WTC11 (cell line): Measurements from ENCODE around the gene FRMD4A. TPM values are rescaled to one million over a fixed set of nuclear protein-coding genes. Genes with fewer than 3 reads are reported as not detected.

Source experiments
- ATAC-seq: fragments of 200-7000 bp; cut with Tn5 transposase; 2 replicates; pipeline ENCODE4 v1.10.0; 2021; ENCODE audit warnings: mild to moderate bottlenecking, moderate library complexity
- CTCF ChIA-PET: fragments of 300-600 bp; sonication (Branson Sonifier 250); formaldehyde crosslinking; loops from one replicate; lab custom pipeline; 2021; ENCODE audit warnings: antibody characterized with exemption; lab: Charles Lee
- POLR2A ChIA-PET: fragments of 350-600 bp; sonication (Branson Sonifier 250); formaldehyde crosslinking; loops from one replicate; lab custom pipeline; 2021; ENCODE audit warnings: antibody characterized with exemption; lab: Charles Lee
- DNase-seq: peaks from one replicate; pipeline ENCODE4 v3.0.0; 2021; ENCODE audit warnings: low spot score
- H3K27ac Mint-ChIP-seq: 2 replicates; pipeline ENCODE4 v1.8.0; 2021; ENCODE audit warnings: mixed read lengths
- H3K27me3 Mint-ChIP-seq: 2 replicates; pipeline ENCODE4 v1.8.0; 2021; ENCODE audit warnings: low read depth, mild to moderate bottlenecking, moderate library complexity, mixed read lengths
- H3K36me3 Mint-ChIP-seq: 2 replicates; pipeline ENCODE4 v1.8.0; 2021; ENCODE audit warnings: mixed read lengths
- H3K4me1 Mint-ChIP-seq: 2 replicates; pipeline ENCODE4 v1.8.0; 2022; ENCODE audit warnings: mixed read lengths
- H3K4me3 Mint-ChIP-seq: 2 replicates; pipeline ENCODE4 v1.8.0; 2021; ENCODE audit warnings: mild to moderate bottlenecking, moderate library complexity, mixed read lengths
- H3K9me3 Mint-ChIP-seq: 2 replicates; pipeline ENCODE4 v1.8.0; 2021; ENCODE audit warnings: mixed read lengths
- AFF4 ChIP-seq: sonication (generic); formaldehyde crosslinking; IDR thresholded peaks from 2 replicates; pipeline ENCODE4 v1.8.1; 2023; ENCODE audit warnings: mild to moderate bottlenecking, missing genetic modification reagents, borderline replicate concordance
- ATF1 ChIP-seq: sonication (generic); formaldehyde crosslinking; IDR thresholded peaks from 2 replicates; pipeline ENCODE4 v1.8.1; 2023; ENCODE audit warnings: mild to moderate bottlenecking, moderate library complexity, missing genetic modification reagents
- CTCF ChIP-seq: fragments of 200-600 bp; IDR thresholded peaks from 2 replicates; pipeline ENCODE4 v1.8.0; 2022; ENCODE audit warnings: antibody characterized with exemption
- ELF4 ChIP-seq: sonication (generic); formaldehyde crosslinking; IDR thresholded peaks from 2 replicates; pipeline ENCODE4 v1.8.1; 2022; ENCODE audit warnings: low read depth, mild to moderate bottlenecking, moderate library complexity, missing genetic modification reagents
- FOXJ3 ChIP-seq: sonication (generic); formaldehyde crosslinking; IDR thresholded peaks from 2 replicates; pipeline ENCODE4 v1.9.0; 2021; ENCODE audit warnings: missing genetic modification reagents, mild to moderate bottlenecking, borderline replicate concordance
- HMGA2 ChIP-seq: fragments of 250-450 bp; sonication (Bioruptor Pico); IDR thresholded peaks from 2 replicates; pipeline ENCODE4 v1.4.0; 2021; ENCODE audit warnings: mild to moderate bottlenecking, moderate library complexity
- MYBL2 ChIP-seq: sonication (generic); formaldehyde crosslinking; IDR thresholded peaks from 2 replicates; pipeline ENCODE4 v1.8.1; 2023; ENCODE audit warnings: mild to moderate bottlenecking, moderate library complexity, missing genetic modification reagents
- NFATC4 ChIP-seq: fragments of 250-450 bp; sonication (Bioruptor Pico); IDR thresholded peaks from 2 replicates; pipeline ENCODE4 v1.9.0; 2021; ENCODE audit warnings: mild to moderate bottlenecking
- NR3C1 ChIP-seq: sonication (generic); formaldehyde crosslinking; conservative IDR thresholded peaks from 2 replicates; pipeline ENCODE4 v1.8.1; 2023; ENCODE audit warnings: low read depth, mild to moderate bottlenecking, missing genetic modification reagents
- TEAD1 ChIP-seq: sonication (generic); formaldehyde crosslinking; IDR thresholded peaks from 2 replicates; pipeline ENCODE4 v1.8.0; 2022; ENCODE audit warnings: mild to moderate bottlenecking, missing genetic modification reagents
- ZMAT4 ChIP-seq: fragments of 250-450 bp; sonication (Bioruptor Pico); IDR thresholded peaks from 2 replicates; pipeline ENCODE4 v1.9.0; 2021; ENCODE audit warnings: mild to moderate bottlenecking
- ZNF138 ChIP-seq: sonication (generic); formaldehyde crosslinking; conservative IDR thresholded peaks from 2 replicates; pipeline ENCODE4 v1.8.1; 2022; ENCODE audit warnings: mild to moderate bottlenecking, moderate library complexity, missing genetic modification reagents
- ZNF219 ChIP-seq: sonication (generic); formaldehyde crosslinking; IDR thresholded peaks from 2 replicates; pipeline ENCODE4 v1.8.0; 2023; ENCODE audit warnings: missing genetic modification reagents, mild to moderate bottlenecking, borderline replicate concordance
- ZNF281 ChIP-seq: sonication (generic); formaldehyde crosslinking; IDR thresholded peaks from 2 replicates; pipeline ENCODE4 v1.8.0; 2023; ENCODE audit warnings: mild to moderate bottlenecking, missing genetic modification reagents
- ZNF396 ChIP-seq: fragments of 250-450 bp; sonication (Bioruptor Pico); IDR thresholded peaks from 2 replicates; pipeline ENCODE4 v1.8.0; 2021; ENCODE audit warnings: mild to moderate bottlenecking, moderate library complexity, borderline replicate concordance
- ZNF416 ChIP-seq: fragments of 250-450 bp; sonication (Bioruptor Pico); IDR thresholded peaks from 2 replicates; pipeline ENCODE4 v1.9.0; 2021; ENCODE audit warnings: mild to moderate bottlenecking, inconsistent platforms
- ZNF423 ChIP-seq: fragments of 250-450 bp; sonication (Bioruptor Pico); IDR thresholded peaks from 2 replicates; pipeline ENCODE4 v2.1.2; 2022; ENCODE audit warnings: mild to moderate bottlenecking, moderate library complexity
- total RNA-seq: library from RNA; stranded (reverse); gene quantifications from 3 replicates; pipeline ENCODE4 v1.2.3, GENCODE V29; 2021

FRMD4A gene
- total RNA-seq, 1 experiment from 2014 or later: 35.5 TPM

- TF ChIP-seq AFF4 (CRISPR knock-in tag) (no peak), CTCF (no peak), ZNF423 (no peak), ATF1 (no peak), ZNF219 (CRISPR knock-in tag) (no peak), NFATC4 (CRISPR knock-in tag) (no peak)
These were observed 677.9 kb downstream of the FRMD4A start (continued) for GRCh38 chr10:13652860-13653259.

GRCh38 chr10:13651969-13652720, 678.6 kb downstream of the FRMD4A start:
- no peaks in the 10 kb centered on the region for H3K27me3 Mint-ChIP-seq
- ChIA-PET CTCF (no interaction called here), POLR2A (interaction anchor here (0.8 kb wide), 1 partner anchor 13 kb away, joined by 3 read pairs; no protein-coding TSS in a partner anchor)
- TF ChIP-seq NR3C1 (CRISPR knock-in tag) (no peak), ZNF219 (CRISPR knock-in tag) (no peak), HMGA2 (CRISPR knock-in tag) (no peak), ZNF416 (CRISPR knock-in tag) (no peak), ELF4 (CRISPR knock-in tag) (no peak), ZNF281 (CRISPR knock-in tag) (no peak), ZNF396 (CRISPR knock-in tag) (no peak), ZMAT4 (CRISPR knock-in tag) (no peak), FOXJ3 (CRISPR knock-in tag) (no peak), ZNF138 (CRISPR knock-in tag) (no peak), TEAD1 (CRISPR knock-in tag) (no peak), MYBL2 (CRISPR knock-in tag) (no peak)
- DNase-seq: no peak
- H3K4me1 Mint-ChIP-seq: no peaks in the 10 kb centered on the region
- no peak for ATAC-seq
- peak overlapping the region; percentile 85 for H3K27ac Mint-ChIP-seq
- H3K9me3 Mint-ChIP-seq: no peaks in the 10 kb centered on the region
- no peak overlapping the region for H3K4me3 Mint-ChIP-seq
- peaks cover 5% of the 10 kb centered on the region; the same call in 1 of the 2 replicates for H3K36me3 Mint-ChIP-seq
